HG03196 (cell line): ENCODE data around the gene CDH4.

Experiments used
- ATAC-seq: cut with Tn5 transposase; IDR thresholded peaks from one replicate; pipeline ENCODE4 v1.9.1; 2021; ENCODE audit not compliant: unreplicated experiment

CDH4 gene

DNA sequence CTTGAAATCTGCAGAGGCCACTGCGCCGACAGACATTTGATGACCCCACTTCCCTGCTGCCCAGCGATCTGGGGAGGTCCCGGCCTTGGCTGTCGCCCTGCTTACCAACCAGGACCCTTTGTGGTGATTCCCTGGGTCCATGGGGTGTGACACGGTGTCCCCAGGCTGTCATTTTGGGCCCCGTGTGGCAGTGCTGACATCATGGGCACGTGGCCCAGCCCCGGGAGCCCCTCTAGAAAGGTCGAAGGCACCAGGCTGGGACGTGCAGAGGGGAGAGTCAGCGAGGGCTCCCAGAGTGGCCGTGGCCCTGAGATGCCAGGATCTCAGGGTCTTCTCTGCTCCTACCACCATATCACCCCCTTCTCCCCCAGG lies 643.6 kb downstream of the CDH4 start:
- no peak for ATAC-seq

DNA sequence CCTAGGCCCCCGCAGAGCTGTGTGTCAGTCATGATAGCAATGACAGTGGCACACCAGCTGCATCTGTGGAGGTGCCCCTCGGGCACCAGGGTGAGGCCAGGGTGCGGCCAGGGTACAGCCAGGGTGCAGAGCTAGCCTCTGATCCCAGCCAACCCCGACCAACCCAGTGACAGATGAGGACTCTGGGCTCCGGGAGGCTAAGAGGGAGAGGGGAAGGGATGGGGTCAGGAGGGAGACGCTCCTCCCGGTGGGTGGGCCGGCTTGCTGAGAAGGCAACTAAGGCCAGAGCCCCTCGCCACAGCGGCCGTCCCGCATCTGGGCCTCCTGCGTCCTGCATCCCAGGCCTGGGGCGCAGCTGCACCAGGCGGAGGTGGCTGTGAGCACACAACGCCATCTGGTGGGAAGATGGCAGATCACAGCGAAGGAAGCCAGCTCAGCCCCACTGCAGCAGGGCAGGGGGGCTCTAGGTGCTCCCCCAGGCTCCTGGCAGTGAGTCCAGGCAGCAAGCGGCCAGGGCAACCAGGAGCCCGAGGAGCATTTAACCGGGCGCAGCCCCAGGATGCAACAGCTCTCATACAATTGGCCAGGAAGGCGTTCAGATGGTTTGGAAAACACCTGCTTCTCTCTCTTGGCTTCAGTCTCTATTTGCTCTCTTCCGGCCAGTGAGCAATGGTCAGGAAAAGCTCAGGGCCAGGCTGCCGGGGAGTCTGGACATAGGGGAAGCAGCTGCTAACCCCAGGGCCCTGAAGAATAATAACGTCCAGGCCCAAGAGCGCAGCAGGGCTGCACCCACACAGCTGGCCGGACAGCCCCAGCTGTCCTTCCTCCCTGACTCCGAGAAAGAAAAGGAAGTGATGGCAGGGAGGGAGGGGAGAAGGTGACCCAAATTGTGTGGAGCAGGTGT lies 644.2 kb downstream of the CDH4 start:
- ATAC-seq, result no peak

DNA sequence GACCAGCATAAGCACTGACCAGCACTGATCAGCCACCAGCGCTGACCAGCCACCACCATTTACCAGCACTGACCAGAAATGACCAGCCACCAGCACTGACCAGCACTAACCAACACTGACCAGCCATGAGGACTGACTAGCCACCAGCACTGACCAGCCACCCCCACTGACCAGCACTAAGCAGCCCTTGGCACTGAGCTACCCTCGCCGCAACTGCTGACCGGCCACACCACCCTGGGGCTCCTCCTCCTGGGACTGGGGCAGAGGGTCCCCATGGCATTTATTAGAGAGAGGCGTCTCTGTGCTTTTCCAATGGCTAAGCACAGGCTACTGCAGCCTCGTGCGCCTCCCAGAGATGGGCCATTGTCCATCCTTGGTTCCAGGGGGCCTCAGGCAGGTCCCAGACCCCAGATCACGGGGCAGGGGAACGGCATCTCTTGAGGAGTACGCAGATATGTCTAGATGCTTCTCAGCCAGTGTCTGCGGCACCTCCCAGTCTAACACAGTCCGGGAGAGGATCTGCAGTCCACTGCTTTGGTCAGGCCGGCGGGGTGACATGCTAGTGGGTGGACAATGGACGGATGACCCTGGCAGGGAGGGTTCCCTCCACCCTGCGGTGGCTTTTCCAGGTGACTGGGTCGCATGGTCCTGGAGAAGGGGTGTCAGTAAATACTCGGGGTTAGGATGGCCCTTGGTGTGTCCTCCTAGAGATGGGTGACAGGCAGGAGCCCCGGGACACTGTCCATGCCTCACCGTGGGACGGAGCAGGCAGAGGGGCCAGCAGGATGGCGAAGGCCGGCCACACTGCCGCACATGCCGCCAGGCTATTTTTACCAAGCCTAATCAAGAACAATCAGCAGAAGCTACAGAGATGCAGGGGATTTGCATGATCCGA lies 645.6 kb downstream of the CDH4 start:
- no peak for ATAC-seq

DNA sequence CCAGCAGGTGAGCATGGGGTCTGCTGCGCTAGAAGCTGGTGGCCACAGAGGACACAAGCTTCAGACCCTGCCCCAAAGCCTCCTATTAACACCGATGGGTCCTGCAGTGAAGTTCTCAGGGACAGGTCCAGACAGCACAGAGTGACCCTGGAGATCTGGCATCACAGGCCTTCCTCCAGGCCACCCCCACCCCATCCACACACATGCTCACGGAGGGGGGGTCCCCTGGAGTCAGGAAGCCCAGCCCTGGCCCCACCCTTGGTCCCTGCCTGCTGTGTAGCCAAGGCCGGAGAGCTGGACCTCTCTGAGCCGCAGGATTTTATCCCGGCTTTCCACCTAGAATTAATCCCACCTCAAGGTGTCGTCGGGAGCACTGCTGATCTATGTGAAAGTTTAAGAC lies 646.3 kb downstream of the CDH4 start:
- ATAC-seq, result no peak

DNA sequence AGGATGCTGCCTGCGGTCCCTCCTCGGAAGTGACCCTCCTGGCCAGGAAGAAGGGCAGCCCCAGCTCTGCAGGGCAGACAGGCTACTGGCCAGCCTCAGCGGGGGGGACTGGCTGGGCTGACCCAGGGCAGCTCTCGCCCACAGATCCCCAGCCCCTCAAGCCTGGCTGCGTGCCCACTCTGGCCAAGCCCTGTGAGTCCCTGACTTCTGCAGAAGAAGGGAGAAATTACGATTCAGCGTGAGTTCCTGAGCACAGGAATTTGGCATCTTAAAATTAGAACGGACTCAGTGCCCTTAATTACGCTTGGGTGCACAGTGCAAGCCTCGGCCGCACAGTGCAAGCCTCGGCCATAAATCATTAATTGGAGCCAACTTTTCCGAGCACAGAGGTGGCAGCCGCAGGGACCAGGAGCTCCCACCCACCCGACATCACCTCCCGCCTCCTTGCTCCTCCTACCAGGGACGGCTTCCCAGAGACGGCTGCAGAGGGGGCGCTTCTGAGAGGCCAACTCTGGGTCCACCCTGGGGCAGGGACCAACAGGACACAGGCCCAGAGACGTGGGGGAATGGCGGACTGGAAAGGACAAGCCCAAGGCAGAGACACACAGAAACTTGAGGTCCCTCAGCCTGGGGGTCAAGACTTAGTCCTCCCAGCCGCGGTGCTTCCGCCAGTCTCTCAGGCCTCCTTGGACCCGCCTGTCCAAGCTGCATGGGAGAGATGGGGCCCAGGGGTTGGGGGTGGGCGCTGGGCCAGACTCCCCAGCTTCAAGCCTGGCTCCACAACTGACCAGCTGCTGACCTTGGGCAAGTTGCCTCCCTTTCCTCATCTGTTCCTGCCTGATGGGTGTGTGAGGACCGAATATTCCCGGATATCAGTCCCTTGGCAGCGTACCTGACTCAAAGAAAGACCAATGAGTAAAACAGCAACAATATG lies 648.2 kb downstream of the CDH4 start:
- ATAC-seq, result no peak

DNA sequence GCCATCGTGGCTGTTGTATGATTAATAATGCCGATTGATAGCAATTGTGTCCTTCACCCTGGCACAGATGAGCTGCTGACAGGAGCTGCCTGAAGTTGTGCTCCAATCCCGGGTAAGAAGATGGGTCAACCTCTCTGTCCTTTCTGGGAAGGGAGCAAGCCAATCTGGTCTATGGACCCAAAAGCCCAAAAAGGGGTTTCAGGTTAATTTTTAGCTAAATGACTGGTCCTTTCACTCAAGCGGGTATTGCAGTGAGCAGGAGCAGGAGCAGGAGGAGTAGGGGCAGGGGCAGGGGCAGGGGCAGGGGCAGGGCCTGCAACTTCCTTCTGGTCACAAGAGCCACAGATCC lies 648.9 kb downstream of the CDH4 start:
- ATAC-seq, result no peak

DNA sequence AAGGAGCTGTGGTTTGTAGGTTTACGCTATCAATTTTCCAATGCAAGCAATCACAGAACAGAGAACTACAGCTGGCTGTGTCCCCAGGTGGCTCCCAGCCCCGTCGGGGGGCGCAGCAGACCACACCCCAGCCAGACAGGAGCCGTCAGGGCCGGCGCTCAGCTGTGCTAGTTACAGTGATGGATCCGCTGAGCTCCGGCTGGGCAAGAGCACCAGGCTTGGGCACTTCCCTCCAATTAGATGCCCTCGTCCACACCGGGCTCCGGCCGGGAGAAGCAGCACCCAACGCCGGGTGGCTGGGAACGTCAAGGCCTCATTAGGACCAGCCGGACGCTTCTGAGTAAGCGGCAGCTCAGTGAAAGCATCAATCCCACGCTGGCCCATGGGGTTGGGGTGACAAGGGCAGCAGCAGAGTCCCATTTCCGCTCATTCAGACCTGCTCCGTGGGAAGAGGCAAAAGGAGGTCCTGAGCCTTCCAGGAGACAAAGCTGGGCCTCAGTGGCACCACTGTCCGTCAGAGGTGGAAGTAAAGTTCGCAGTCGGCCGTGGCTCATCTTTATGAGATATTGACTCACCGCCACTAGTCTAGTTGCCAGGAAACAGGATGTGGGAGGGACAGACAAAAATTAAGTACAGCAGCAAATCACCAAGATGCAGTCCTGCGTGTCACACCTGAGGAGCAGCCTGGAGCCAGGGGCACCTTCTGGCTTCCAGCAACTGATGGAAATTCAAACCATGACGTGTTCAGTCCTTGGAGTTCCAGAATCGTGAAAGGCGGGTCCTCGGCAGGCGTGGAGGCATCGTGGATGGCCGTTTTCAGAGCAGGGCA lies 649.5 kb downstream of the CDH4 start:
- ATAC-seq, result no peak

DNA sequence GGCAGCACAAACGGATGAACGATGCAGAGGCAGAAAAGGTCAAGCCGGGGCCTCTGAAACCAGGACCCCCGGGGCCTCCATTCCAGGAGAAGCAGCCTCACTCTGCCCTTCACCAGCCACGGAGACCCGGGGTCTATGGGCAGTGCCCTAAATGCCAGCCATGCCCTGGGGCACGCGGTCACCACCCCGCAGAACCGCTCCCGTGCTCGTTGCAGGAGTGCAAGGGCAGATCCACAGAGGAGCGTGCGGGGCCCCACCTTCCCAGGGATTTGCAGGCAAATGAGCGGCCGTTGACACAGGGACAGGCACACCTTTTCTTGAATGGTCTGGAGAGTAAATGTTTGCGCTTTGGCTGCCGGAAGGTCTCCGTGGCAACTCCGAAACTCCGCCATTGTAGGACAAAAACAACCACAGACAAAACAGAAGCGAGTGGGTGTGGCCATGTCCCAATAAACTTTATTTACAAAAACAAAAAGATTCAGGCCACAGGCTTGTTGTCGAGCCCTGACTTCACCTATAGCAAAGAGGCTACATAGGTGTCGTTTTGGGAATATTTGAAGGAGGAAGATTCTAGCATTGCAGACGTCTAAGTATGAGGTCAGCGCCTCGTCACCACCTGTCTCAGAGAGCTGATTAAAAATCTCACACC lies 650.3 kb downstream of the CDH4 start:
- ATAC-seq, result no peak

DNA sequence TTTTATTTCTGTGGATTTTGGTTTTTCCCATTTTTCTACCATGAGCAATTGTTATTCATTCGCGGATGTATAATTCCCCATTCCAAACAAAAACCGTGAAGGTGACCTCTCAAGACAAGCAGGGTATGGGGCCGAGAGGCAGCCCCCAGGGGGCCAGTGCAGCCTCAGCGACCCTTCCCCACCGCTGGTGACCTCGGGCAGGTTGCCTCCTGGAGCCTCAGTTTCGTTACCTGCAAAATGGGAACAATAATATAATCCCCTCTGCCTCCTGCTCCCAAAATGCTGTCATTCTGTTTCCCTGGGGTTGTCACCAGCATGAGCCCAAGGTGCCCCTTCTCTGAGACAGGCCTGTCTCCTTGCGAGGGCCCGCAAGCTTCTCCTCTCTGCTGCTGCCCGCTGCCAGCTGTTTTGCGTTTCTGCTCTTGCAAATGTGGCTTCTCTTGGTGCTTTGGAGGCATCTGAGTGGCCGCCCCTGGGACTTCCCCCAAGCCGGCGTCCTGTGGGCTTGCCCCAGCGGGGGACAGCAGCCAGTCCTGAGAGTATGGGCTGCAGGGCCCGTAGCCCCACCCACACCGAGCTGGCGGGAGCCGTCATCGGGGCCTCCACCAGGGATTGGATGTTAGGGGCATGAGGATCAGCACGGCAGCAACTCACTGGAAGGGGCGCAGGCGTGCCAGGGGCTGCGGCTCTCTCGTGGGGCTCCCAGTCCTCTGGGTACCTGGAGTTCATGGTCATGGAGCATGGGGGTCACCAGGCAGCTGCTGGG lies 651.7 kb downstream of the CDH4 start:
- ATAC-seq, result no peak

DNA sequence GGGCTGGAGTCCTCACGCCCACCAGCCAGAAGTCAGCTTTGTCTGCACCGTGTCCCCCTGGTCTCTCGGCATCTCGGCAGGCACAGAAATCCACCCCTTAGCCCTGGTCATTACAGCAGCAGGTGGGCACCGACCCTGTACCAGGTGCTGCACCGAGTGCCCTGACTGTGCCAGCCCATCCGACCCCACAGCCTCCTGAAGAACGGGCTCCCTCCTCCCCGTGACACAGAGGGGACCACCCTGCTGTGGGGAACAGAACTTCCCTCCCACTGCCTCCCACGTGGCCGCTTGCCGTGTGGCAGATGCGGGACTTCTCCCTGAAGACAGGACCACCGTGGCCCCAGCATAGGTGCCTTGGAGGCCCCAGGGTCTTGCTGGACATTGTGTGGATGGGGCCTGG lies 652.4 kb downstream of the CDH4 start:
- ATAC-seq, result no peak

DNA sequence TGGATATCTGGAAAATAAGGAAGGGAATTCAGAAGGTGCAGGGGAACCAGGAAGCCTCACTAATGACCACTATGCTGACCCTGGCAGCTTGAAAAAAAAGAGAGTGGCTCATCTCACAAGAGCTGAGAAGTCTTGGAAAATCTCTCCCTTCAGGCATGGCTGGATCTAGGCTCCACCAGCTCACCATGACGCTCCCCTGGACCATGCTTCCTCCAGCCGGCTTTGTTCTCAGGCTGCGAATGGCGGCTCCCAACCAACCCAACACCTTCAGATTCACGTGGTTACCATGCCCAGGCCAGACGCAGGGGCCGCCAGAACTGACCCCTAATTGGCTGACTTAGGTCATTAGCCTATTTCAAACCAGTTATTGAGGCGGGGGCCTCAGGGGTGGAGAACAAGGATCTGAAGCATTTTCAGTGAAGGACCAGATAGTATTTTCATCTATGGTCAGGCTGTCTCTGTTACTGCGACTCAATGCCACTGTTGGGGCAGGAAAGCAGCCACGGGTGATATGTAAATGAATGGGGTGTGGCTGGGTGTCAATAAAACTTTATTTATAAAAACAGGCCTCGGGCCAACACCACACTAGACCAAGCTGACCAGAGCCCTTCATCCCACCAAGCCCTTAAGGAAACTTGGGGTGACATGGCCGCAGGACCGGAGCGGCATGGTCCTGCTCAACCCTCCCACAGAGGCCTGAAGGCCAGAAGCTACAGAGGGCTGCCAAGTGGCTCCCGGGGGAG lies 653.9 kb downstream of the CDH4 start:
- no peak for ATAC-seq

DNA sequence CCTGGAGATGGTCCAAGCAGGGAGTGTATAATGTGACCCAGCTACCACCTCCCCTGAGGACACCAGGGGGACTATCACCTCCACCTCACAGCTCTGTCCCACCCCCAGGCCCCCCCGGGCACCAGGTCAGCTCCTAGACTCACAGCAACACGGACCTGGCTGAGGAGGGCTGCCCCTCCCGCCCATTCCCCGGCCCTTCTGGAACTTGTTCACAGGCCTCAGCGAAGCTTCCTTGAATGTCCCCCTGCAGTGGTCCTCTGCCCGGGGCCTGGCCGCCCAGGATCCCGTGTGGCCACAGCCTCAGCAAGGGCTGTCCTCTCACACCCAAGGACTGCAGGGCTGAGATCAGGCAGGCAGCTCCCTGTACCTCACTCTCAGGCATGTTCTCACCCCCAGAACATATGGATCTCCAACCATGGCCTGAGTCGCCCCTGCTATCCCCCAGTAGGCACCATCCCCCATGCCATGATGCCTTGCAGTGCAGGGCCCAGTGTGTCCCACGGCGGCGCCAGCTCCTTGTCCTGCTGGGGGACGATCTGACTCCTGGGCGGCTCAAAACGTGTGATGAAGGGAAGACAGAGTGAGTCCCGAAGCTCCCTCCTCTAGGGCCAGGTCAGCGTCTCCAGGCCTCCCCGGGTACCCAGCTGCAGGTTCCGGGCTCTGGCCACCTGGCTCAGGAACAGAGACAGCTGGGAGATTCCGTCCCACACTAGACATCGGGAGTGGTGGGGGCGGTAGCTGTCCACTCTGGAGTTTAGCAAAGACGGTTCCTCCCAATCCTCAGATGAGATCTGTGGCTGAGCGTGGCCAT lies 655.2 kb downstream of the CDH4 start:
- ATAC-seq, result no peak

DNA sequence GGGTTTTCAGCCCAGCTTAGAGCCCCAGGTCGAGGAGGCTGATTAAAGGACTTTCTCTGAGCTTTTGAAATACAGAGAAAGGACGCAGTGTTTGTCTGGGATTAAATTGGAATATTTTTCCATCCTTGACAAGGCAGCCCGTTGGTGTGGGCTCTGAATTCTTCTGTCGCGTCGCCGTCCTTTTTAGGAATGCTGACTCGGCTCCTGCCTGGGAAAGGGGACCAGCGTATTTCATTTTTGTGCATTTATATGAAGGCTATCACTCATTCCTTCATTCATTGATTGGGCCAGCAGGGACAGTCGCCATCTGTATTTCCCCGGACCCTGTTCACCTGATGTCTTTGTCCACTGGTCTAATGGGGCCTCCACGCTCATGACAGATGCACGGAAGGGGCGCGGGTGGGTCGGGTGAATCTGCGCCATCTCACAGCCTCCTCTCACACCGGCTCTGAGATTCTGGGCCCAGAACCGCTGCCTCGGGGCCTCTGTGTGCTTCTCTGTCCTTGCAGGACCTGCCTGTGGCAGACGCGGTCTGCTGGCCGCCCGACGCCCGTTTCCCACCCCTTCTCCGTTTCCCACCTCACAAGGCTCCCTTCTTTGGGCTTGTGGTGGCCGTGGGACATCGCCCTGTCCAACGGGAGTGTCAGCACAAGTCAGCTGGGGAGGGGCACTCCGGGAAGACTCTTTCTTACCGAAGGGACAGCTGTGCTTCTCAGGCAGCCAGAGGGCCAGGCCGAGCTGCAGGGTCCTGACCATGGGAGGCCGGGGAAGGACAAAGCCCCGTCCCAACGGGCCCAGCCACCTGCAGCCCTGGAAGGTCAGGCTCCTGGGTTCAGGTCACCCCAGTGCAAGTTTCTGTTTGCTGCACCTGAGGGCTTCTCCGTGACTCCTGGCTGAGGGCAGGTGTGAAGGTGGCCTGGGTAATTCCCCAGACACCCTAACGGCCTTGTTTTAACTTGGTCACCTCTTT lies 656.3 kb downstream of the CDH4 start:
- no peak for ATAC-seq

DNA sequence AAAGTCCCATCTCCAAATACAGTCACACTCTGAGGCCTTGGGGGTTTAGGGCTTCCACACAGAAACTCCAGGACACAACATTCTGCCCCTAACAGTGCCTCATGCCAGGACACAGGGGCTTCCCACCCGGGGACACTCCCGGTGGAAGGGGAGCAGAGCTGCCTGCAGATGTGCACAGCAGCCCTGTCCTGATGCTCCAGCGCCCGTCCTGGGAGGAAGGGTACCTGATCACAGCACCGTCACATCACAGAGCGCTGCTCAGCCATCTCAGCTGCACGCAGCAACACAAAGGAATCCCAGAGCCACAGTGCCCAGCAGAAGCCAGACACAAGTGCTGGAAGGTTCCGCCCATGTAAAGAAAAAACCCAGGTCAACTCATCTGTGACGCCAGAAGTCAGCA lies 657.0 kb downstream of the CDH4 start:
- ATAC-seq, result no peak

DNA sequence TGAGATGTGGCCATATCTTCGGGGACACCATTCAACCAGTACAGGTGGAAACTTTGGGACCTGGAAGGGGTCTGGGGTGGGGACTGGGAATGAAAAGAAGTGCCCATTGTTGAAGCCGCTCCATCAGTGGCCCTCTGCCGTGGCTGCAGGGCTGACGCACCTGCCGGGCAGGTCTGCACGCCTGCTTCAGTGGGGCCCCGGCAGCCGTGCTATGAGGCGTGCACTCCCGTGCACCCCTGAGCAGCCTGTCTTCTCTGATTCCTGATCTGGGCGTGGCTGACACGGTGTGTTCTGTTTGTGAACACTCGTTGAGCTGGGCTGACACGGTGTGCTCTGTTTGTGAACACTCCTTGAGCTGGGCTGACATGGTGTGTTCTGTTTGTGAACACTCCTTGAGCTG lies 657.8 kb downstream of the CDH4 start:
- ATAC-seq, result no peak

DNA sequence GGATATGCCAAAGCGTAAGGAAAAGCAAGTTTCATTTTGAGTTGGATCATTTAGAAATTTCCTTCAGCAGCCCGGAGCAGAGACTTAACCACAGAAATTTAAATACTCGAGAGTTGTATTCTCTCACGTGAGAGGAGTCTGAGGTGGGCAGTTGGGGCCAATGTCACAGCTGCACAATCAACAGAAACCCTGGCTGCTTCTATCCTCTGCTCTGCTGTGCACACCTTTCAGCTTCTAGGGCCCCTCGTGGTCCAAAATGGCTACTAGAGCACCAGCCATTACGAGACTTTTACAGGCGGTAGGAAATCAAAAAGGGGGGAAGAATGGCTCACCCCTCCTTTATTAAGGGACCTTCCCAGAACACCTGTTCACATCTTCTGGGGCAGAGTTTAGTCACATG lies 659.8 kb downstream of the CDH4 start:
- ATAC-seq, result no peak
